ENCODE results near the gene PTBP2.
"Not testable (repeated sequence)": the region's sequence is repeated elsewhere in the genome, so short reads cannot be mapped to it uniquely, and the experiment has no call there.

PTBP2 gene

GRCh38 chr1:96741335-96741734 is 19.8 kb downstream of the PTBP2 start:
- peak; percentile 13 for DNase-seq

GRCh38 chr1:96746440-96747420 is 25.1 kb downstream of the PTBP2 start:
- DNase-seq, result no peak

GRCh38 chr1:96747565-96747964 is 26.0 kb downstream of the PTBP2 start:
- DNase-seq, result no peak

- DNase-seq, result no peak
Observed at GRCh38 chr1:96748078-96748477, 26.5 kb downstream of the PTBP2 start.

- DNase-seq, result no peak
Observed at GRCh38 chr1:96749618-96750017, 28.0 kb downstream of the PTBP2 start.

GRCh38 chr1:96752394-96752793 is 30.8 kb downstream of the PTBP2 start:
- no peak for DNase-seq

- no peak for DNase-seq
Observed at GRCh38 chr1:96756789-96757188, 35.2 kb downstream of the PTBP2 start.

GRCh38 chr1:96762586-96762985 is 41.0 kb downstream of the PTBP2 start:
- not testable (repeated sequence) for DNase-seq

GRCh38 chr1:96763514-96763913 is 41.9 kb downstream of the PTBP2 start:
- no peak for DNase-seq

- peak; percentile 17 for DNase-seq
Observed at GRCh38 chr1:96764469-96764868, 42.9 kb downstream of the PTBP2 start.

- no peak for DNase-seq
Observed at GRCh38 chr1:96771847-96772246, 50.3 kb downstream of the PTBP2 start.

- DNase-seq, result no peak
Observed at GRCh38 chr1:96772349-96772748, 50.8 kb downstream of the PTBP2 start.

- DNase-seq, result no peak
Observed at GRCh38 chr1:96772972-96773371, 51.4 kb downstream of the PTBP2 start.

- no peak for DNase-seq
Observed at GRCh38 chr1:96782206-96782605, 60.6 kb downstream of the PTBP2 start.

- DNase-seq, result no peak
Observed at GRCh38 chr1:96782856-96783255, 61.3 kb downstream of the PTBP2 start.

- no peak for DNase-seq
Observed at GRCh38 chr1:96790599-96790998, 69.0 kb downstream of the PTBP2 start.

- no peak for DNase-seq
Observed at GRCh38 chr1:96792220-96792619, 70.6 kb downstream of the PTBP2 start.

- DNase-seq, result not testable (repeated sequence)
Observed at GRCh38 chr1:96801696-96802095, 80.1 kb downstream of the PTBP2 start.

GRCh38 chr1:96804648-96805047 is 83.1 kb downstream of the PTBP2 start:
- DNase-seq, result no peak

GRCh38 chr1:96808191-96808590 is 86.6 kb downstream of the PTBP2 start:
- DNase-seq, result peak; percentile 8

GRCh38 chr1:96815914-96816313 is 94.3 kb downstream of the PTBP2 start:
- no peak for DNase-seq

- no peak for DNase-seq
Observed at GRCh38 chr1:96820107-96820506, 98.5 kb downstream of the PTBP2 start.

- no peak for DNase-seq
Observed at GRCh38 chr1:96820671-96821070, 99.1 kb downstream of the PTBP2 start.

- DNase-seq, result no peak
Observed at GRCh38 chr1:96825231-96825630, 103.6 kb downstream of the PTBP2 start.
